HG02884 (cell line): ENCODE measurements around the gene FEV.
"Not testable (repeated sequence)": the region's sequence is repeated elsewhere in the genome, so short reads cannot be mapped to it uniquely, and the experiment has no call there.

Experiments used
- ATAC-seq: cut with Tn5 transposase; IDR thresholded peaks from one replicate; pipeline ENCODE4 v1.9.1; 2021; ENCODE audit warnings: mild to moderate bottlenecking, moderate library complexity; ENCODE audit not compliant: unreplicated experiment

Gene FEV

DNA sequence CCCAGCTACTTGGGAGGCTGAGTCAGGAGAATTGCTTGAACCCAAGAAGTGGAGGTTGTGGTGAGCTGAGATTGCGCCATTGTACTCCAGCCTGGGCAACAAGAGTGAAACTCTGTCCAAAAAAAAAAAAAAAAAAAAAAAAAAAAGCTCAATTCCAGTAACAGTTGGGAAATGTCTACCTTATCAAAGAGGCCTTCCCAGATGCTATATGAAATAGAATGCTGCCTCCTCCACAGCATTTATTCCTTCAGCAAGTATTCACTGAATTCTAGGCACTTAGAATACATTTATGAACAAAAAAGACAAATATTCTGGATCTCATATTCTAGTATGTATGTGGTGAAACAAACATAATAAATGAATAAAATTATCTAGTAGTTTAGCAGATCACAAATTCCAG is 38.4 kb downstream of the FEV start:
- no peak for ATAC-seq

DNA sequence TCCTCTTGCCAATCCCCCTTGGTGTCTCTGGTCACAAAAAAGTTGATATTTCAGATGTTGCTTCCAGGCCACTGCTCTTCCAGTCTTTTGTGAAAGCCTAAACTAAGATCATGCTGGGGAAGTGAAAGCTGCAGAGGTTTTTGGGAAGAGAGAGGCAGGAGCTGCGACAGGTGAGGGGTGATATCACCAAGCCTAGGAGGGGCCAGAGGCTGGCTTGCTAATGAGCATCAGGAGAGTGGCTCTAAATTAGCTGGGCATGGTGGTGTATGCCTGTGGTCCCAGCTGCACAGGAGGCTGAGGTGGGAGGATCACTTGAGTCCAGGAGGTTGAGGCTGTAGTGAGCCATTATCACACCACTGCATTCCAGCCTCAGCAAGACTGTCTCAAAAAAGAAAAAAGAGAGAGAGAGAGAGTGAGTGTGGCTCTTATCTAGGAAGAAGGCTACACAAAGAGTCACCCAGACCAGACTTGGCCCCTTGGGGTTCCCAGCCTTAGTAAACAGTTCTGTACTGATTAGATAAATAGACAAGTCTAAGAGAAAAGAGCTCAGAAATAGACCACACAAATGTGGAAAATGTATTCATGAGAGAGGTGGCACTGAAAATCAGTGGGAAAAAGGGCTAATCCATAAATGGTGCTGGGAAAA is 40.1 kb downstream of the FEV start:
- ATAC-seq = no peak

DNA sequence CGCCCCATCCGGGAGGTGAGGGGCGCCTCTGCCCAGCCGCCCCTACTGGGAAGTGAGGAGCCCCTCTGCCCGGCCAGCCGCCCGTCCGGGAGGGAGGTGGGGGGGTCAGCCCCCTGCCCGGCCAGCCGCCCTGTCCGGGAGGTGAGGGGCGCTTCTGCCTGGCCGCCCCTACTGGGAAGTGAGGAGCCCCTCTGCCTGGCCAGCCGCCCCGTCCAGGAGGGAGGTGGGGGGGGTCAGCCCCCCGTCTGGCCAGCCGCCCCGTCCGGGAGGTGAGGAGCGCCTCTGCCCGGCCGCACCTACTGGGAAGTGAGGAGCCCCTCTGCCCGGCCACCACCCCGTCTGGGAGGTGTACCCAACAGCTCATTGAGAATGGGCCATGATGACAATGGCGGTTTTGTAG is 53.2 kb downstream of the FEV start:
- not testable (repeated sequence) for ATAC-seq
